Muscle of back (tissue), 11 donors: Measurements from ENCODE around the gene CTNNA1. TPM values are rescaled to one million over a fixed set of nuclear protein-coding genes. Genes with fewer than 3 reads are reported as not detected.

Experiments used
- DNase-seq, 3 donors: peaks; one replicate each; pipeline versions ENCODE4 v3.0.0 to v3.0.0-alpha.2; 2013
- polyA plus RNA-seq, 10 donors: library from polyadenylated mRNA; unstranded; fragments of 120-200 nt; gene quantifications; one replicate each; pipeline ENCODE4 v1.2.1, GENCODE V29; 2013; ENCODE audit not compliant: insufficient read length in 10 of 10

Gene CTNNA1
- polyA plus RNA-seq, 10 donors: 235 to 327 (median 283) TPM

GRCh38 chr5:138961221-138961620, 208.0 kb downstream of the CTNNA1 start:
- no peak for DNase-seq

GRCh38 chr5:138961729-138962128, 208.5 kb downstream of the CTNNA1 start:
- no peak for DNase-seq

- no peak for DNase-seq
These were observed 209.6 kb downstream of the CTNNA1 start for GRCh38 chr5:138962614-138963370.

GRCh38 chr5:138963763-138964371, 210.6 kb downstream of the CTNNA1 start:
- no peak for DNase-seq

GRCh38 chr5:138964647-138965201, 211.5 kb downstream of the CTNNA1 start:
- DNase-seq: no peak

GRCh38 chr5:138965626-138966025, 212.4 kb downstream of the CTNNA1 start:
- no peak for DNase-seq

- DNase-seq: no peak
These were observed 213.2 kb downstream of the CTNNA1 start for GRCh38 chr5:138966236-138966985.

GRCh38 chr5:138967791-138968448, 214.7 kb downstream of the CTNNA1 start:
- no peak for DNase-seq

GRCh38 chr5:138968601-138969000, 215.4 kb downstream of the CTNNA1 start:
- no peak for DNase-seq

GRCh38 chr5:138969323-138970002, 216.2 kb downstream of the CTNNA1 start:
- no peak for DNase-seq

GRCh38 chr5:138972230-138972629, 219.0 kb downstream of the CTNNA1 start:
- DNase-seq: peak in 2 of 3 donors; percentile 17 to 54

- DNase-seq: no peak
These were observed 219.6 kb downstream of the CTNNA1 start for GRCh38 chr5:138972836-138973235.

- DNase-seq: peak; percentile 64 to 79 (median 79)
These were observed 221.2 kb downstream of the CTNNA1 start for GRCh38 chr5:138974227-138975063.

- peak; percentile 54 to 73 (median 71) for DNase-seq
These were observed 222.0 kb downstream of the CTNNA1 start for GRCh38 chr5:138975098-138975847.

GRCh38 chr5:138978080-138978479, 224.9 kb downstream of the CTNNA1 start:
- no peak for DNase-seq

GRCh38 chr5:138978581-138978980, 225.4 kb downstream of the CTNNA1 start:
- no peak for DNase-seq

- no peak for DNase-seq
These were observed 226.6 kb downstream of the CTNNA1 start for GRCh38 chr5:138979684-138980280.

- no peak for DNase-seq
These were observed 227.2 kb downstream of the CTNNA1 start for GRCh38 chr5:138980441-138980840.

GRCh38 chr5:138981131-138981530, 227.9 kb downstream of the CTNNA1 start:
- DNase-seq: peak in 1 of 3 donors; percentile 42
